MM.1S (cell line): ENCODE results near the gene PAN3.

Source experiments
- DNase-seq: peaks from one replicate; pipeline ENCODE4 v3.0.0-alpha.2; 2015
- H2AFZ ChIP-seq: fragments of 300-600 bp; sonication (generic); 2 replicates; pipeline ENCODE4 v1.6.0; 2016; ENCODE audit warnings: antibody characterized with exemption, low read length
- H3F3A ChIP-seq: fragments of 300-600 bp; sonication (generic); 2 replicates; pipeline ENCODE4 v1.6.1; 2016; ENCODE audit warnings: mild to moderate bottlenecking, antibody characterized with exemption, low read length, moderate library complexity, mixed read lengths; ENCODE audit not compliant: insufficient read depth
- H3K27ac ChIP-seq: fragments of 300-600 bp; sonication (generic); 2 replicates; pipeline ENCODE4 v1.5.1; 2016; ENCODE audit warnings: mild to moderate bottlenecking, low read length
- H3K27me3 ChIP-seq: fragments of 300-600 bp; sonication (generic); replicated peaks from 2 replicates; pipeline ENCODE4 v1.6.0; 2016; ENCODE audit warnings: low read length; ENCODE audit not compliant: insufficient read depth
- H3K36me3 ChIP-seq: fragments of 300-600 bp; sonication (generic); replicated peaks from 2 replicates; pipeline ENCODE4 v1.6.1; 2016; ENCODE audit warnings: mild to moderate bottlenecking, low read length, mixed read lengths; ENCODE audit not compliant: insufficient read depth
- H3K4me1 ChIP-seq: fragments of 300-600 bp; sonication (generic); 2 replicates; pipeline ENCODE4 v1.6.1; 2016; ENCODE audit warnings: low read length, mixed read lengths
- H3K4me2 ChIP-seq: fragments of 300-600 bp; sonication (generic); 2 replicates; pipeline ENCODE4 v1.6.0; 2016; ENCODE audit warnings: low read depth, low read length
- H3K4me3 ChIP-seq: fragments of 300-600 bp; sonication (generic); 2 replicates; pipeline ENCODE4 v1.5.1; 2016; ENCODE audit warnings: low read length, mixed read lengths
- H3K79me2 ChIP-seq: fragments of 300-600 bp; sonication (generic); 2 replicates; pipeline ENCODE4 v1.6.1; 2016; ENCODE audit warnings: mixed run types, low read length, mixed read lengths
- H3K9ac ChIP-seq: fragments of 300-600 bp; sonication (generic); 2 replicates; pipeline ENCODE4 v1.6.1; 2016; ENCODE audit warnings: low read length, mixed read lengths
- H3K9me2 ChIP-seq: fragments of 300-600 bp; sonication (generic); replicated peaks from 2 replicates; pipeline ENCODE4 v1.6.1; 2016; ENCODE audit warnings: mild to moderate bottlenecking, low read length, mixed read lengths; ENCODE audit not compliant: insufficient read depth
- H3K9me3 ChIP-seq: fragments of 300-600 bp; sonication (generic); replicated peaks from 2 replicates; pipeline ENCODE4 v1.6.1; 2016; ENCODE audit warnings: mild to moderate bottlenecking, low read length, mixed read lengths; ENCODE audit not compliant: insufficient read depth
- H4K20me1 ChIP-seq: fragments of 300-600 bp; sonication (generic); 2 replicates; pipeline ENCODE4 v1.6.1; 2016; ENCODE audit warnings: mild to moderate bottlenecking, low read length, moderate library complexity, mixed read lengths; ENCODE audit not compliant: insufficient read depth
- CTCF ChIP-seq: fragments of 300-600 bp; sonication (generic); IDR thresholded peaks from 2 replicates; pipeline ENCODE4 v1.5.1; 2016; ENCODE audit warnings: antibody characterized with exemption, low read length, mixed read lengths
- EZH2 ChIP-seq: fragments of 300-600 bp; sonication (generic); optimal IDR thresholded peaks from 2 replicates; pipeline ENCODE3; 2017; ENCODE audit warnings: low read depth, mild to moderate bottlenecking, antibody characterized with exemption, low read length, mixed read lengths
- EZH2phosphoT487 ChIP-seq: fragments of 300-600 bp; sonication (generic); IDR thresholded peaks from 2 replicates; pipeline ENCODE4 v1.6.1; 2018; ENCODE audit warnings: antibody characterized with exemption, low read length

PAN3 gene

GRCh38 chr13:28344163-28344562 lies 205.8 kb downstream of the PAN3 start:
- Histone ChIP-seq H3K79me2 (no peaks in the 10 kb centered on the region), H3K9ac (no peak overlapping the region), H3K9me3 (no peaks in the 10 kb centered on the region), H3K4me2 (no peak overlapping the region), H3K4me3 (no peak overlapping the region), H3K27ac (no peak overlapping the region), H3K4me1 (no peaks in the 10 kb centered on the region), H4K20me1 (no peaks in the 10 kb centered on the region), H3K36me3 (no peaks in the 10 kb centered on the region), H2AFZ (no peak overlapping the region), H3K9me2 (no peaks in the 10 kb centered on the region), H3K27me3 (no peaks in the 10 kb centered on the region), H3F3A (no peaks in the 10 kb centered on the region)
- no peak for DNase-seq
- TF ChIP-seq EZH2: no peak
- no peak for TF ChIP-seq EZH2phosphoT487
- no peak for TF ChIP-seq CTCF
